WTC11 (cell line): ENCODE results near the gene EYS.

Experiments
- ATF6 ChIP-seq: sonication (generic); formaldehyde crosslinking; IDR thresholded peaks from 2 replicates; pipeline ENCODE4 v1.8.1; 2023; ENCODE audit warnings: mild to moderate bottlenecking, missing genetic modification reagents
- CTCF ChIP-seq: fragments of 200-600 bp; IDR thresholded peaks from 2 replicates; pipeline ENCODE4 v1.8.0; 2022; ENCODE audit warnings: antibody characterized with exemption
- E2F5 ChIP-seq: sonication (generic); formaldehyde crosslinking; IDR thresholded peaks from 2 replicates; pipeline ENCODE4 v1.8.1; 2022; ENCODE audit warnings: mild to moderate bottlenecking, moderate library complexity, missing genetic modification reagents
- FOXK1 ChIP-seq: sonication (generic); formaldehyde crosslinking; IDR thresholded peaks from 2 replicates; pipeline ENCODE4 v1.8.0; 2022; ENCODE audit warnings: mild to moderate bottlenecking, moderate library complexity, missing genetic modification reagents
- FOXP1 ChIP-seq: sonication (generic); formaldehyde crosslinking; IDR thresholded peaks from 2 replicates; pipeline ENCODE4 v1.8.0; 2022; ENCODE audit warnings: missing genetic modification reagents, mild to moderate bottlenecking, moderate library complexity, borderline replicate concordance
- NR3C1 ChIP-seq: sonication (generic); formaldehyde crosslinking; conservative IDR thresholded peaks from 2 replicates; pipeline ENCODE4 v1.8.1; 2023; ENCODE audit warnings: low read depth, mild to moderate bottlenecking, missing genetic modification reagents

GRCh38 chr6:65468307-65468706 lies 238.7 kb downstream of the EYS start:
- TF ChIP-seq CTCF (no peak), FOXK1 (CRISPR knock-in tag) (no peak), FOXP1 (CRISPR knock-in tag) (no peak), ATF6 (CRISPR knock-in tag) (no peak), E2F5 (CRISPR knock-in tag) (no peak), NR3C1 (CRISPR knock-in tag) (no peak)
